ENCODE results near the gene ARHGEF1.

Gene ARHGEF1

GRCh38 chr19:41883821-41884733 is 1.1 kb downstream of the ARHGEF1 start:
- DNase-seq (ENCODE audit: low read depth): peak; percentile 69

DNA sequence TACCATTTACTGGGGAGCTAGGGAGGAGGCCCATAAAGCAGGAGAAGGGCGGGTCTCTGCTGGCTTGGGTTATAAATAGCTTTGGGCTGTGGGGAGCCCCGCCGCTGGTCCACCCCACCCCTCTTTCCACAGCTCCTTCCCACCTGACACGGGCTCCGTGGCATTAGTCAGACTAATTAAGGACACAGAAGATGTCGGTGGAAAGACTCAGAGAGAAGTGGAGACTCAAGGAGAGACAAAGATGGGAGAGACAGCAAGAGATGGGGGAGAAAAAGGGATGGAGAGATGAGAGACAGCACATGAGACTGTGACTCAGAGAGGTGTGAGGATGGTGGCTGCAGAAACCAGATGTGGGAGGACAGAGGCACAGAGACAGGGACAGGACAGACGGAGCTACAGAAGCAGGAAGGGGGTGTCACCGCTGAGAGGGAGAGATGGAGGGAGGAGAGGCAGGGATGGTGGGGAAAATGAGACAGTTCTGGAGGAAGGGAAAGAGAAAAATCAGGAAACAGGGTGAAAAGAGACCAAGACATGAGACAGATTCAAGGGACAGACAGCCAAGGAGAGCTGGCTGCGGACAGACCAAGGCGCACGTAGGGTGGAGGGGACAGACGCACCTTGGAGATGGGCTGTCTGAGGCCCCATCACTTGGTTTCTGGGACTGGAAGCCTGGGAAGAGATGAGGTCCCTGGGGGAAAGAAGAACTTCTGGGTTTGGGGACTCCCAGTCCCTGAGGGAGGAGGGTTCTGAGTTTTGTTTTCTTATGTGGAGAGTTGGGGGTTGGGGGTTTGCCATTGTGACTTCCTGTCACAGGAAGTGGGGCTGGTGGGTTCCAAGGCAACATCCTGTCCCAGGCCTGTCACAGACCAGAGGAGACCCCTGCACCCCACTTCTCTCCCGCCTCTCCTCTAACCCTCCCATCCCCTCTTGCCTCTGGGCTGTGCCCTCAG is 4.1 kb downstream of the ARHGEF1 start:
- no peak for DNase-seq (ENCODE audit: low read depth)

DNA sequence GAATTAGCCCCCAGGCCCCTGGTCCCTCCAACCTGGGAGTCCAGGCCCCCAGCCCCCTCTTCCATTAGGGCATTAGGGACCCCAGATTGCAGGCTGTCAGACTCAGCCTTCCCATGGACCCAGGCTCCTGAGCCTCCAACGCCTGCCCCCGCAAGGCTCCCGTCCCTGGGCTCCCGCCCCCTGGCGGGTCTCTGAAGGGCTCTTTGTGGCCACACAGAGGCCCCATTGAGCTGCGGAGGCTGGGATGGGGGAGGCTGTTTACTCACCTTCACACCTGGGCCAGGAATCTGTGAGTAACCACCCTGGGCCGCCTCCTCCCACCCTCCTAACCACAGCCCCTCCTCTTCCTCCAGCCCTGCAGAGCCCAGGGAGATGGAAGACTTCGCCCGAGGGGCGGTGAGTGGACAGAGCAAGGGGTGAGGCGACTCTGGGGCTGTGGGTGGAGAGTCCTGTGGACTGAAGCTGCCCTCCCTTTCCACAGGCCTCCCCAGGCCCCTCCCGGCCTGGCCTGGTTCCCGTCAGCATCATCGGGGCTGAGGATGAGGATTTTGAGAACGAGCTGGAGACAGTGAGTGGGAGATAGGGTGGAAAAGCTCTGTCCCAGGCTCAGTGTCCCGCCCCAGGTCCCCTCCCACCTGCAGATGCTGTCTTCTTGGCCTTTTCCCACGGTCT is 4.9 kb downstream of the ARHGEF1 start:
- no peak for DNase-seq (ENCODE audit: low read depth)

DNA sequence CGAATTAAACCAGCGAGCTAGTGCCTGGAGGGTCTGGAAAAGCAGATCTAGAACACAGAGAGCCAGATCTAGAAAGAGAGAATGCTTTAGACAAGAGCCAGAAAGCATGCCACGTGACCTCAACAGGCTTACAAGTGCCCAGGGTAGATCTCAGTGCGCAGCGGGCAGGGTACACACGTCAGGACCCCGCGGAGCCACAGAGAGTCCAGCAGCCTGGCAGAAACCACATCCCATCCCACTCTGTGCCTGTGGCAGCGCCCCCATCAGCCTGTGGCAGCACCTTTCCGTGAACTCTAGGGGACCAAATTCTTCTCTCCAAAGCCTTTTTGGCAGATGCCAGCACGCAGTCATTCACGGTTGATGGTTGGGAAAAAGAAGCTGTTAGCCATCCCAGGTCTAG is 5.9 kb downstream of the ARHGEF1 start:
- DNase-seq (ENCODE audit: low read depth): no peak

DNA sequence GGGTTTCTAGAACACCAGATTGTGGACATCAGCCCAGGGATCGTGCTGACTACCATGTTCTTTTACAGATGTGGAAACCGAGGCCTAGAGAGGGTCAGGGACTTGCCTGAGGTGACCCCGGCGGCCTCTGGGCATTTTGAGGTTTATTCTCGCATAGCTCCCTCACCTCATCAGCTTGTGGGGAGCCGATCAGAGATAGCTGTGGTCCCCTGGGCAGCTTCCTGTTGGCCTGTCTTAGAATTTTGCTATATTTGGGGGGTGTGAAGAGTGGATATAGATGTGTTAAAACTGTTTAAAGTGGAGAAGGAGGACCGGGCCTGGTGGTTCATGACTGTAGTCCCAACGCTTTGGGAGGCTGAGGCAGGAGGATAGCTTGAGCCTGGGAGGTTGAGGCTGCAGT is 6.9 kb downstream of the ARHGEF1 start:
- DNase-seq (ENCODE audit: low read depth): no peak

- DNase-seq (ENCODE audit: low read depth): no peak
Measured at GRCh38 chr19:41890936-41891335, 8.0 kb downstream of the ARHGEF1 start.

- DNase-seq (ENCODE audit: low read depth): no peak
Measured at GRCh38 chr19:41892173-41892902, 9.4 kb downstream of the ARHGEF1 start.

- DNase-seq (ENCODE audit: low read depth): no peak
Measured at GRCh38 chr19:41893899-41894298, 10.9 kb downstream of the ARHGEF1 start.

DNA sequence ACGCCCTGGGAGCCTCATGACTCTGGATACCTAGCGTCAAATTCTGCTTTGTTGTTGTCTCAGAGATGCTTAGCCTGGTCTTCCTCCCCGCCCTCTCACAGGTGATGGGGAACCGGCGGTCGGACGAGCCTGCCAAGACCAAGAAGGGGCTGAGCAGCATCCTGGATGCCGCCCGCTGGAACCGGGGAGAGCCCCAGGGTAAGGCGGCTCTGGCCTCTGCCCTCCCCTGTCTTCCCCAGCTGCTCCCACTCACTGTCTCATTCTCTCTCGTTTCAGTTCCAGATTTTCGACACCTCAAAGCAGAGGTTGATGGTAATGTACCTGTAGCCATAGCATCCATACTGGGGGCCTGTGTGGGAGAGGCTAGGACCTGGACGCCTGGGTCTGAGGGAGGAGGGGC is 11.4 kb downstream of the ARHGEF1 start:
- no peak for DNase-seq (ENCODE audit: low read depth)

DNA sequence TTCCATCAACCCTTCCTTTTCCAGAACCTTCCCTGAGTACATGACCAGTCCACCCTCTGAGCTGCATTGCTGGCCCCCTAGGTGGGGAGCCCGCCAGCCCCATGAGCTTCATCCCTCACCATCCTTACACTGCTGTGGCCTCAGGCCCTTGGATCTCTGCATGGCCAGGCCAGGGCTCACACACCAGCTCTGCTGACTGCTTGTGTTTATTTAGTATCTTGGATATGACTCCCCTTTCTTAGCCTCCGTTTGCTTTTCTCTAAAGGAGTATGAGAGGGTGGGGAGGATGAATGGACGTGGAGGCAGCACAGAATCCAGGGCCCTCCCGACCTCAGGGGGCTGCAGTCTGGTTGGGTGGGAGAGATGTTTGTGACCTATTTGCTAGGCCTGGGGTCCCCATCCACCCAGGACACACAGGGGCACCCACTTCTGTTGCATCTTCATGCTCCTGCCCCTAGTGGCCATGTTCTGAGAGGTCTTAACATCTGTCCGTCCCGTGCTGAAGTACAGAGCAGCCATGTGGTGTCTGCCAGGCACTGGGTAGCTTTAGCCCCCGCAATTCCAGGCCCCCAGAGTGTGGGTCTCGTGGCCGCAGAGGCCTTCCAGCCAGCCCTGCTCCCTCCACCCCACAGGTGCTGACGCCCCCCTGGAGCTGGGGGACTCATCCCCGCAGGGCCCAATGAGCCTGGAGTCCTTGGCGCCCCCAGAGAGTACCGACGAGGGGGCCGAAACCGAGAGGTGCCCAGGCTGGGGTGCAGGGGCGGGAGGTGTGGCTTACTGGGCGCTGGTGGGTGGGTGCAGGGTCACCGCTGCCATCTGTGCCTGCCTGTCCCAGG is 13.0 kb downstream of the ARHGEF1 start:
- DNase-seq (ENCODE audit: low read depth): no peak

- no peak for DNase-seq (ENCODE audit: low read depth)
Measured at GRCh38 chr19:41896581-41896942, 13.6 kb downstream of the ARHGEF1 start.

- no peak for DNase-seq (ENCODE audit: low read depth)
Measured at GRCh38 chr19:41897181-41897580, 14.2 kb downstream of the ARHGEF1 start.

DNA sequence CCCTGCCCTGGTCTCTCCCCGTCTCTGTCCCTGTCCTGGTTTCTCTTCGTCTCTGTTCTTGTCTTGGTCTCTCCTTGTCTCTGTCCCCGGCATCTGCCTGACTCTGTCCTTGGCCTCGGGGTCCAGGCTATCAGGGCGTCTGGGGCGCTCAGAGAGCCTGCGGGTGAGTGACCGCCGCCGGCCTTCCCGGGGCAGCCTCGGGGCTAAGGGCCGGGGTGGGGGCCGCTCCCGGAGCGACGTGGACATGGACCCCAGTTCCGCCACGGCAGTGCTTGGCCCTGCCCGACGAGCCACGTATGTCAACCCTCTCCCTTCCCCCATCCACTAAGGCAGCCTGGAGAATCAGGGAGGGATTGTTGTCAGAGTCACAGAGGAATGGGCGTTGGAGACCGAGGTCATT is 14.8 kb downstream of the ARHGEF1 start:
- no peak for DNase-seq (ENCODE audit: low read depth)

DNA sequence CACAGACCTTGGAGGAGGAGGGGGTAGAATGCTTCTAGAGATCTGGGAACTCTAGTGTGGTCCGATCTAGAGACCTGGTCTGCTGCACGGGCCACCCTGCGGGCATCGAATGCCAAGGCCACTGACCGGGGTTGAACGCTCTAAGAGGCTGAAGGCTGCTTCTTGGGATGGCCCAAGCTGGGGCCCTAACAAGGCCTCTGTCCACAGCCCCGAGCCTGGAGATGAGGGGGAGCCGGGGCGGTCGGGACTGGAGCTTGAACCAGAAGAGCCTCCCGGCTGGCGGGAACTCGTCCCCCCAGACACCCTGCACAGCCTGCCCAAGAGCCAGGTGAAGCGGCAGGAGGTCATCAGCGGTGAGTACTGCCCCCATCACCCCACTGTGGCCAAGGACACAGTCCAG is 15.3 kb downstream of the ARHGEF1 start:
- DNase-seq (ENCODE audit: low read depth): no peak

DNA sequence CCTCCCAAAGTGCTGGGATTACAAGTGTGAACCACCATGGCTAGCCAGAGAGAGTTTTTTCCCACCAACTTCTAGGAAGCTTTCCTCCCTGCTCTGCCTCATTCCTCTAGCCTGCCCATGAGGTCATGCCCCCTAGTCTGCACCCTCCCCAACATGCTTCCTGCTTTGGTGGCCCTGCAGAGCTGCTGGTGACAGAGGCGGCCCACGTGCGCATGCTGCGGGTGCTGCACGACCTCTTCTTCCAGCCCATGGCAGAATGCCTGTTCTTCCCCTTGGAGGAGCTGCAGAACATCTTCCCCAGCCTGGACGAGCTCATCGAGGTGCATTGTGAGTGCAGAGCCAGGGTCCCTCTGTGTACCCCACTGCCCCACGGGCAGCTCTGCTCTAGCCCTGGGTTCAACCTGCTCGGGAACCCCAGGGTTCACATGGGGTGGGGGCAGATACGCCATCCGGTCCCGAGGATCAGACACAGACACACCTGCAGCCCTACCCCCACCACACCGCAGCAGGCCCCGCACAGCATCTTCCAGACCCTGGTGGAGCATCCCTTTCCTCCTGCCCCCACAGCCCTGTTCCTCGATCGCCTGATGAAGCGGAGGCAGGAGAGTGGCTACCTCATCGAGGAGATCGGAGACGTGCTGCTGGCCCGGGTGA is 18.9 kb downstream of the ARHGEF1 start:
- no peak for DNase-seq (ENCODE audit: low read depth)

- no peak for DNase-seq (ENCODE audit: low read depth)
Measured at GRCh38 chr19:41902594-41902993, 19.6 kb downstream of the ARHGEF1 start.

- DNase-seq (ENCODE audit: low read depth): no peak
Measured at GRCh38 chr19:41903193-41903953, 20.4 kb downstream of the ARHGEF1 start.

DNA sequence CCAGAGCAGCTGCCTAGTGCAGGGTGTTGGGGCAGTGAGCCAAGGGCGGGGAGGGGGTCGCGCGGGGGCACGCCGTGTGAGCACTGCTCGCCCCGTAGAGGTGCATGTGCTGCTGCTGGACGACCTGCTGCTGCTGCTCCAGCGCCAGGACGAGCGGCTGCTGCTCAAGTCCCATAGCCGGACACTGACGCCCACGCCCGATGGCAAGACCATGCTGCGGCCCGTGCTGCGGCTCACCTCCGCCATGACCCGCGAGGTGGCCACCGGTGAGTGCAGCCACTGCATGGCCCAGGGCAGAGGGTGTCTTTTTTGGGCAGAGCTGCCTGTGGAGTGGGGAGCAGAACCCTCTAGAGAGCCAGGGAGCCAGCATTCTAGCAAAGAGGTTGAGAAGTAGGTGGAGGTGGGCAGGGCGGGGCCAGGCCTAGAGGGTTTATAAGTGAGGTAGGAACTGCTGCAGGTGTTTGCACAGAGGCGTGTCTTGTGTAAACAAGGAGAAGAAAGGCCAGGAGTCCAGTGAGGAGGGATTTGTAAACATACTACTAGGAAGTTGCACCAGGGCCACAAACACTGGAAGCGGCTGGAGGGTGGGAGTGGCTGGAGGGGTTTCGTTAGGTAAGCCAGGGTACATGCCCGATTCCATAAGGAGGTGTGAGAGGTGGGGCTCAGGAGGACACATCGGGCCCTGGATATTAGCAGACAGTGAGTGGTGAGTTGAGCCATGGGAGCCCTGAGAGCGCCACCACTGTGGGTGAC is 21.3 kb downstream of the ARHGEF1 start:
- no peak for DNase-seq (ENCODE audit: low read depth)
